H54 (cell line): Measurements from ENCODE around the gene BCAR1.
A peak's percentile ranks its signal among the peaks of the same experiment; 100 is the strongest.

ENCODE experiments used
- DNase-seq: peaks from one replicate; pipeline ENCODE4 v3.0.0; 2011; ENCODE audit warnings: low spot score, mixed read lengths; ENCODE audit not compliant: insufficient read length
- FAIRE-seq: peaks from 3 replicates; lab custom pipeline; 2011; peaks lifted over from hg19 to GRCh38; lab: Jason Lieb, UNC
- POLR2A ChIP-seq: IDR thresholded peaks from 2 replicates; pipeline ENCODE4 v1.6.1; 2011; ENCODE audit warnings: low read depth, mild to moderate bottlenecking, low read length

BCAR1 gene

DNA sequence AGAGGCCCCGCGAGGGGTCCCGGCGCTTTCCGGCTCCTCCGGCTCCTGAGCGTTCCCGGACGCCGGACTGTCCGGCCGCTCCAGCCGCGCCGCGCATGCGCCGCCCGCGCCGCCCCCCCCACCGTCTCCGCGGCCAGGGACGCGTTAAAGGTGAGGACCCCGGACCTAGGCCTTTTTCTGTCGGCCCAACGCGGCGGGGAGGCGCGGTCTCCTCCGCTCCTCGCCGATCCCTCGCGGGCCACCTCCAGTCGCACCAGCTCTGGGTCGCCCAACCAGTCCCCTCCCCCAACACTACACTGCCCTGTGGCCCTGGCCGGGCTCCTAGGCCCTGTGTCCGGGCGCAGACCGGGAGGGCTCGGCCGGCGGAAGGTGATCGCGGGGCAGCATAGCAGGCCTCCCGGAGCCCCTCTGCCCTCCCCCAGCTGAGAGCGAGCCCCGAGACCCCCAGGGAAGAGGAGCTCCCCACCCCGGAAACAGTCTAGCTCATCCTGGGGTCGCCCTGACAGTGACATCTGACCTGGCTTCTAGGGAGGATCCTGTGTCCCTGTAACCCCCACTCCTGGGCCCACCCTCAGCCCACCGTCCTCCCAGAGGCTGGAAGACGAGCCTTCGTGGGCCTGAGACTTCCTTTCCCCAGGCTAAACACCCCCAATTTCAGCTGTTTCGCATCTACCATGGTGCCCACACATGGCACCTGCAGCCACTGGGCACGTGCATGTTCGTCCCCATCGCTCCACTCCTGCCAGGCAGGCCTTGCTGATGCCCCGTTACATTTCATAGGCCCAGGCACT, 14.7 kb upstream of the BCAR1 start:
- peak; percentile 93 for DNase-seq
- FAIRE-seq, result no peak
- TF ChIP-seq POLR2A, result peak; percentile 55

GRCh38 chr16:75264999-75265910, 13.8 kb upstream of the BCAR1 start:
- no peak for DNase-seq
- FAIRE-seq, result no peak
- TF ChIP-seq POLR2A, result no peak

DNA sequence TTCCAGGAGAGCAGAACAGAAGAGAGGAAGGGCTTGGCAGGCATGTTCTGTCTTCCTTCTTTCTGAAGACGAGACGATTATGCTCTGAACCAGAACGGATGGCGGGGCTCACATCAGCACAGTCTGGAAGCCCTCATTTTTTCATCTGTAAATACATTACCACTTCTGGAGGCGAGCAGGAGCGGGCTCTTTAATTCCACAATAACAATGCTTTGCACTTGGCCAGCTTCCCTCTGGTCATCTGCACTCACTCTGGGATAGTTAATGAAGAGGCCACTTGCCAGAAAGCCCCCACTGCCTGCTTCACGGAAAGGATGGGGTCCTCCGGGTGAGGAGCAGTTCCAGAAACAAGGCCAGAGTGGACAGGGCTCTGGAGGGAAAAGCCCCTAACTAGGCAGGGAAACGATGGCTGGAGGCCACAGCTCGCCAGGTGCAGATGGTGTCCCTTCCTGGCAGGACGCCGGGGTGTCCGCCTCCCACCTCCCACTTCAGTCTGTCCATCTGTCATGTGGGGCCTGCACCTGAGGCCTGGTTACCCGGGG, 13.1 kb upstream of the BCAR1 start:
- TF ChIP-seq POLR2A, result no peak
- no peak for FAIRE-seq
- no peak for DNase-seq

- FAIRE-seq, result no peak
- DNase-seq, result no peak
- TF ChIP-seq POLR2A, result no peak
These were observed 12.6 kb upstream of the BCAR1 start for GRCh38 chr16:75263963-75264445.

GRCh38 chr16:75263291-75263962, 12.0 kb upstream of the BCAR1 start:
- DNase-seq (no peak), FAIRE-seq (no peak)
- no peak for TF ChIP-seq POLR2A

GRCh38 chr16:75262800-75263127, 11.3 kb upstream of the BCAR1 start:
- FAIRE-seq (no peak), DNase-seq (no peak)
- no peak for TF ChIP-seq POLR2A

GRCh38 chr16:75262104-75262799, 10.8 kb upstream of the BCAR1 start:
- DNase-seq (no peak), FAIRE-seq (no peak)
- TF ChIP-seq POLR2A, result no peak

- TF ChIP-seq POLR2A, result no peak
- no peak for FAIRE-seq
- DNase-seq, result no peak
These were observed 10.2 kb upstream of the BCAR1 start for GRCh38 chr16:75261590-75262078.

DNA sequence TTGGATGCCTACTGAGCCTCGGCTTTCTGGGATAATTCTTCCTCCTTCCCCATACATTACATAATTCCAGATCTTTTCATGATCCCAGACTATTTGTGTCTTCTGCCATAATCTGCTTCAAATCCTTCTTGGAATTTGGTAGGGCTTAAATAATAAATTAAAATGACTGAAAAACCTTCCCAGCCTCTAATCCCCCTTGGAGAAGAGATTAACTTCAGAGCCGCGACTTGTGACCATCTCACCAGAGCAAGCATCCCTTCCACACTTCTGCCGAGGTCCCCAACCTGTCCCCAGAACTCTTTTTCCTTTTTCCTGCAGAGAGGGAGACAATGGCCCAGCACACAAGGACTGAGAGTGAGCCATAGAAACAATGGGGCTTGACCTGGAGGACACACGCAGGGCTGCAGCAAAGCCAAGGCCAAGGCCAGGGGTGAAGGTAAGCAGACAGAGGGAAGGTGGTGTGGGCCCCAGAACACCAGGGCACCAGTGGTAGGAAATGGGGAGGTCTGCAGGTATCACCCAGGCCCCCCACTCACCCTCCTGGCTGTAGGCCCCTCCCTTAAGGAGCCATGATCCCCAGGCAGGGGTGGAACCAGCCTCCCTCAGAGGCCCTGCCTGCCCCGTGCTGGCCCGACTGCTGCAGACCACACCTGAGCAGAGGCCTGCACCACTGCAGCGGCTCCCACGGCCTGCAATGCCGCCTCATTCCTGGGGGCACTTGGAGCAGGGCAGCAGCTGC, 9.6 kb upstream of the BCAR1 start:
- no peak for DNase-seq
- TF ChIP-seq POLR2A, result no peak

DNA sequence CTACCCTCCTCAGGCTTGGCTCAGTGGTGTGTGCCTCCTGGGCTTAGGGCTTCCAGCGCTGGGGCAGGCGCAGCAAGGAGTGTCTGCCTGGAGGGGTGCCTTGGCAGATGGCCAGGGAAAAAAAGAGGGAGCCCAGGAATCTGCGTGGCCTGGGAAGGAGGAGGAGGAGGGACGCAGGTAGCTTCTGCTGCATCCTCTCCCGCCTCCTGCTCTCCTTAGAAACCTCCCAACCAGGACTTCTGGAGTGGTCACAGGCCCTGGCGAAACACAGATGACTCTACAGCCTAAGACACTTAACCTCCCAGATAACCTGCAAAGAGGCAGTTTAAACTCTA, 7.3 kb upstream of the BCAR1 start:
- DNase-seq (no peak), FAIRE-seq (no peak)
- no peak for TF ChIP-seq POLR2A

More for the DNA sequence above, 9.6 kb upstream of the BCAR1 start:
- no peak for FAIRE-seq

DNA sequence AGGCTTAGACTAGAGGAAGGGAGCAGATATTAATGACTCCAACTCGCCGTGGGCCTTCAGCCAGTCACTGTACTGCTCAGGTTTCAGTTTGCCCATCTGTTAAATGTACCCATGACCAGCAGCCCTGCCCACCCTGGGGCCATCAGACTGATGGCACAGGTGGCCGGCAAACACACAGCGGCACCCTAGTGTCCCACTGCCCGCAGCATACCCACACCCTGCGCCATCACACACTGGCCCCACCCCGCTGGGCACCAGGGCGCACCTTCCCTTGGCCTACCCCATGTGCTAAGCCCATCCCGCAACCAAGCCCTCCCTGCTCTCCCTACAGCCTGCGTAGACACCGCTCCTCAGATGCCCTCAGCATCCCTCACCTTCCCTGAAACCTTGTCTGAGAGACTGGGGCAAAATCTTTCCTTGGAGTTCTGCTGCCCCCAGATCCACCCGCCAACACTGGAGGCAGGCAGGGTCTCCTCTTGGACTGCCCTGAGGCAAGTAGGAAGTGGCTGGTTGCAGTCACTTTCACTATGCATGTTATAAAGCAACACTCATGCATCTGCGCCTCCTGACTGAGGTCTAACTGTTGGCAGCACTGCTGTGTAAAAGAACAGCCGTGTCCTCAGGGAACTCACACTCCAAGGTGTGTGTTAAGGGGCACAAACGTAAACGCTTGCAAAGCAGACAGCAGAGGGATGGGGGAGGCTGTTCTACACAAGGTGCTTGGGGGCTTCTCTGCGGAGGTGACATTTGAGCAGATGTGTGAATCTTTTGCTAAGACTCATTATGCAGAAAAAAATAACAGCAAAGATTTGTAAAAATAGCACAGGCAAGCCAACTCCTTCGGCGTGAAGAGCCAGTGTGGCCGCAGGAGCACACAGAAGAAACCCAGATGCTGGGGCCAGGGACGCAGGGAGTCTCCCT, 6.7 kb upstream of the BCAR1 start:
- no peak for TF ChIP-seq POLR2A
- DNase-seq, result no peak
- no peak for FAIRE-seq

GRCh38 chr16:75256696-75257343, 5.4 kb upstream of the BCAR1 start:
- no peak for TF ChIP-seq POLR2A
- DNase-seq (no peak), FAIRE-seq (no peak)
